HCT116 (cell line): ENCODE results near the gene KIRREL3. TPM values are rescaled to one million over a fixed set of nuclear protein-coding genes. Genes with fewer than 3 reads are reported as not detected.

Source experiments
- ATAC-seq: fragments of 200-7000 bp; cut with Tn5 transposase; 2 replicates; pipeline ENCODE4 v1.9.1; 2020; ENCODE audit warnings: mild to moderate bottlenecking, moderate library complexity
- BruUV-seq: library from RNA; stranded (reverse); fragments of 400-500 nt; replicated peaks from 2 replicates; lab custom pipeline; 2021; lab: Mats Ljungman, UMichigan
- CTCF ChIA-PET: fragments of 300-600 bp; sonication (Branson Sonifier 250); formaldehyde crosslinking; loops from one replicate; lab custom pipeline; 2021; ENCODE audit warnings: antibody characterized with exemption; lab: Charles Lee
- POLR2A ChIA-PET: fragments of 300-600, 350-600 bp; sonication (Branson Sonifier 250); formaldehyde crosslinking; loops from one replicate; lab custom pipeline; 2021; ENCODE audit warnings: antibody characterized with exemption; lab: Charles Lee
- RAD21 ChIA-PET, 2 experiments: fragments of 300-600 bp; sonication (Branson Sonifier 250); formaldehyde crosslinking; loops; one replicate each; lab custom pipeline; 2023; ENCODE audit warnings: low total read pairs in 2 of 2; ENCODE audit not compliant: uncharacterized antibody in 2 of 2, unreplicated experiment in 2 of 2, low non-redundant PET in 1 of 2; lab: Charles Lee
- DNase-seq: peaks from one replicate; pipeline ENCODE4 v3.0.0-alpha.2; 2010; ENCODE audit warnings: low read depth, low spot score
- H2AFZ ChIP-seq: fragments of 200-600 bp; shearing (Covaris generic), sonication (generic); 2 replicates; pipeline ENCODE4 v1.6.1; 2017; ENCODE audit warnings: low read depth, mixed run types, mixed read lengths, antibody characterized with exemption, low read length; ENCODE audit not compliant: poor library complexity, severe bottlenecking
- H3K27ac ChIP-seq: 2 replicates; pipeline ENCODE4 v1.5.1; 2012; ENCODE audit warnings: low read depth, low read length
- H3K27me3 ChIP-seq: fragments of 200-600 bp; sonication (generic); 2 replicates; pipeline ENCODE4 v1.6.1; 2016; ENCODE audit warnings: mixed run types, low read length, mixed read lengths; ENCODE audit not compliant: insufficient read depth
- H3K36me3 ChIP-seq, 2 experiments: fragments of 200-500 bp in 1 of 2; fragments of 200-600 bp in 1 of 2; sonication (Bioruptor generic) in 1 of 2; sonication (generic) in 1 of 2; 2 replicates each; pipeline versions ENCODE4 v1.5.1 to v1.6.1; 2014 to 2016; ENCODE audit warnings: low read length in 2 of 2, inconsistent platforms in 1 of 2, mixed read lengths in 1 of 2, mixed run types in 1 of 2; ENCODE audit not compliant: insufficient read depth in 2 of 2, control insufficient read depth in 1 of 2
- H3K4me1 ChIP-seq, 2 experiments: fragments of 200-600 bp in 1 of 2; sonication (generic) in 1 of 2; 2 replicates each; pipeline versions ENCODE4 v1.5.1 to v1.6.1; 2012 to 2017; ENCODE audit warnings: low read length in 2 of 2, inconsistent platforms in 1 of 2, mild to moderate bottlenecking in 1 of 2, mixed read lengths in 1 of 2, mixed run types in 1 of 2, moderate library complexity in 1 of 2; ENCODE audit not compliant: insufficient read depth in 2 of 2, control insufficient read depth in 1 of 2
- H3K4me2 ChIP-seq: fragments of 200-600 bp; sonication (generic); 2 replicates; pipeline ENCODE4 v1.6.1; 2017; ENCODE audit warnings: mixed run types, low read length, mixed read lengths
- H3K4me3 ChIP-seq, 2 experiments: fragments of 200-600 bp in 1 of 2; sonication (generic) in 1 of 2; replicated peaks in 1 of 2; 2 replicates each; pipeline ENCODE4 v1.5.1; 2011 to 2016; ENCODE audit warnings: low read length in 2 of 2, control low read depth in 1 of 2, low read depth in 1 of 2, mild to moderate bottlenecking in 1 of 2, mixed read lengths in 1 of 2, mixed run types in 1 of 2
- H3K79me2 ChIP-seq: fragments of 200-600 bp; sonication (generic); 2 replicates; pipeline ENCODE4 v1.6.1; 2017; ENCODE audit warnings: mild to moderate bottlenecking, mixed run types, low read length, moderate library complexity, mixed read lengths; ENCODE audit not compliant: insufficient read depth
- H3K9ac ChIP-seq: fragments of 200-600 bp; sonication (generic); 2 replicates; pipeline ENCODE4 v1.6.1; 2016; ENCODE audit warnings: low read length, mixed read lengths
- H3K9me2 ChIP-seq: fragments of 200-600 bp; sonication (generic), shearing (Covaris generic); 2 replicates; pipeline ENCODE4 v1.6.1; 2017; ENCODE audit warnings: mixed run types, mild to moderate bottlenecking, moderate library complexity; ENCODE audit not compliant: insufficient read depth
- H3K9me3 ChIP-seq, 2 experiments: fragments of 200-500 bp in 1 of 2; fragments of 200-600 bp in 1 of 2; sonication (Bioruptor generic) in 1 of 2; sonication (generic) in 1 of 2; 2 replicates each; pipeline ENCODE4 v1.6.1; 2014 to 2017; ENCODE audit warnings: low read length in 2 of 2, mixed read lengths in 2 of 2, inconsistent platforms in 1 of 2, low read depth in 1 of 2, mild to moderate bottlenecking in 1 of 2, mixed run types in 1 of 2, moderate library complexity in 1 of 2; ENCODE audit not compliant: control insufficient read depth in 1 of 2, insufficient read depth in 1 of 2
- H4K20me1 ChIP-seq: fragments of 200-600 bp; sonication (generic), shearing (Covaris generic); 2 replicates; pipeline ENCODE4 v1.6.1; 2017; ENCODE audit warnings: mixed run types, mild to moderate bottlenecking, moderate library complexity; ENCODE audit not compliant: insufficient read depth
- ELF1 ChIP-seq: IDR thresholded peaks from 2 replicates; pipeline ENCODE4 v1.6.1; 2012; ENCODE audit warnings: low read depth, borderline replicate concordance
- EZH2 ChIP-seq: fragments of 200-600 bp; sonication (generic); IDR thresholded peaks from 2 replicates; pipeline ENCODE4 v1.6.1; 2017; ENCODE audit warnings: antibody characterized with exemption, mixed run types
- EZH2phosphoT487 ChIP-seq: fragments of 200-600 bp; IDR thresholded peaks from 2 replicates; pipeline ENCODE4 v1.6.1; 2018; ENCODE audit warnings: antibody characterized with exemption, borderline replicate concordance
- FOSL1 ChIP-seq: IDR thresholded peaks from 2 replicates; pipeline ENCODE4 v1.6.1; 2012; ENCODE audit warnings: low read depth
- JUND ChIP-seq: IDR thresholded peaks from 2 replicates; pipeline ENCODE4 v1.6.1; 2012
- MAX ChIP-seq: IDR thresholded peaks from 2 replicates; pipeline ENCODE4 v1.6.1; 2012
- POLR2A ChIP-seq: IDR thresholded peaks from 2 replicates; pipeline ENCODE4 v1.7.0; 2011; ENCODE audit warnings: borderline replicate concordance; ENCODE audit not compliant: insufficient read depth, insufficient read length; ENCODE audit errors: extremely low read depth
- RAD21 ChIP-seq: IDR thresholded peaks from 2 replicates; pipeline ENCODE4 v1.6.1; 2012; ENCODE audit warnings: low read depth, mild to moderate bottlenecking
- REST ChIP-seq: IDR thresholded peaks from 2 replicates; pipeline ENCODE4 v1.6.1; 2012; ENCODE audit warnings: low read depth
- intact Hi-C: fragments of 100-400 bp; cut with micrococcal nuclease; formaldehyde crosslinking; loops from 2 replicates; pipeline ENCODE4 v1.10.0; 2022
- total RNA-seq: library from RNA; stranded (reverse); gene quantifications from one replicate; pipeline ENCODE4 v1.2.1, GENCODE V29; 2021; ENCODE audit not compliant: unreplicated experiment

Gene KIRREL3
- total RNA-seq, 1 experiment from 2014 or later = not detected

GRCh38 chr11:126736682-126737572 is 263.6 kb downstream of the KIRREL3 start:
- POLR2A ChIA-PET = no interaction called here
- TF ChIP-seq FOSL1 = no peak
- TF ChIP-seq MAX = no peak
- no peak for TF ChIP-seq RAD21
- no peak for TF ChIP-seq ELF1
- TF ChIP-seq REST = no peak
- TF ChIP-seq EZH2phosphoT487 = no peak
- TF ChIP-seq JUND = no peak
- no peak for TF ChIP-seq POLR2A
- no peak for TF ChIP-seq EZH2
- H3K36me3 ChIP-seq = no peaks in the 10 kb centered on the region
- CTCF ChIA-PET = no interaction called here
- no peaks in the 10 kb centered on the region; the same call in 1 of the 2 replicates for H4K20me1 ChIP-seq
- H3K9me2 ChIP-seq = no peaks in the 10 kb centered on the region
- no peak overlapping the region for H3K4me2 ChIP-seq
- RAD21 ChIA-PET = no interaction called here
- no peak overlapping the region for H3K4me3 ChIP-seq
- H2AFZ ChIP-seq = no peak overlapping the region
- no peaks in the 10 kb centered on the region for H3K4me1 ChIP-seq
- ATAC-seq (no peak), DNase-seq (no peak)
- H3K27me3 ChIP-seq = peaks cover 74% of the 10 kb centered on the region
- intact Hi-C loops = no loop called here
- no peak overlapping the region for H3K27ac ChIP-seq
- H3K9me3 ChIP-seq = no peaks in the 10 kb centered on the region
- H3K79me2 ChIP-seq = no peaks in the 10 kb centered on the region
- no peak overlapping the region for H3K9ac ChIP-seq
- BruUV-seq = no TSS peak
